ENCODE measurements around the gene THSD4. TPM values are rescaled to one million over a fixed set of nuclear protein-coding genes. Genes with fewer than 3 reads are reported as not detected.

The THSD4 gene
- total and polyA plus RNA-seq, 3 experiments from 2014 or later: not detected

DNA sequence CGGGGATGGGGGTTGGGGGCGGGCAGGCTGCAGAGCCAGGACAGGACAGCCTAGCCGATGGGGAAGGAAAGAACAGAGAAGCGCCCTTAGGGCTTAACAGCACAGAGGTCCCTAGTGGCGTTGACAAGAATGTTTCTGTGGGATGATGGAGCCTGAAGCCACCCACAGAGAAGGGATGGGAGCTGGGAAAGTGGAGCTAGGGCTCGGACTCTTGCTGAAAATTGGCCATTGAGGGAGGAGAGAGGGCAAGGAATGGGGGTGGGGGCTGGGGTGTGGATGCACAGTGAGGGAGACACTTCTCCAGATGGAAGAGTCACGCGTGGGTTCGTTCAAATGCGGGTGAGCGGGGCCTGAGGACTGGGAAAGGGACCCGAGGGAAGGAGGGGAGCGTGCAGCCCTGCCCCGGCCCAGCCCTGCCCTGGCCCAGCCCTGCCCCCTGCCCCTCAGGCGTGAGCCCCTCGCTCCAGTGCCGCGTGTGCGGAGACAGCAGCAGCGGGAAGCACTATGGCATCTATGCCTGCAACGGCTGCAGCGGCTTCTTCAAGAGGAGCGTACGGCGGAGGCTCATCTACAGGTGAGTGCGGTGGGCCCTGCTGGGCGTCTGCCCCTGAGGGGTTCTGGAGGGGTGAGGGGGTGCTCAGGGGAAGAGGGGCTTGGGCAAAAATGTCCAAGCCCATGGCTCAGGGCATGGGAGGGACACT is 695.9 kb downstream of the THSD4 start:
- POLR2A ChIA-PET: no interaction called here
- Histone ChIP-seq H3K9me3 (ENCODE audit: low read length) (no peaks in the 10 kb centered on the region), H3K4me3 (ENCODE audit: low read length) (no peak overlapping the region), H3K27me3 (ENCODE audit: insufficient read depth, low read length, poor library complexity, severe bottlenecking) (no peaks in the 10 kb centered on the region), H3K4me1 (ENCODE audit: insufficient read depth, low read length) (no peaks in the 10 kb centered on the region), H3K27ac (ENCODE audit: low read depth, low read length) (no peak overlapping the region), H3K36me3 (ENCODE audit: insufficient read depth, low read length) (no peaks in the 10 kb centered on the region)
- H3K36me3 Mint-ChIP-seq: no peaks in the 10 kb centered on the region
- no peak for DNase-seq
- H3K27ac Mint-ChIP-seq: no peak overlapping the region
- H3K9me3 Mint-ChIP-seq: peaks cover 0 to 2% (median 0%) of the 10 kb centered on the region in 5 donors
- peaks cover 0 to 6% of the 10 kb centered on the region in 2 donors for H3K27me3 Mint-ChIP-seq
- no peak overlapping the region for H3K4me3 Mint-ChIP-seq
- H3K4me1 Mint-ChIP-seq: no peaks in the 10 kb centered on the region
- CTCF ChIA-PET: no interaction called here

DNA sequence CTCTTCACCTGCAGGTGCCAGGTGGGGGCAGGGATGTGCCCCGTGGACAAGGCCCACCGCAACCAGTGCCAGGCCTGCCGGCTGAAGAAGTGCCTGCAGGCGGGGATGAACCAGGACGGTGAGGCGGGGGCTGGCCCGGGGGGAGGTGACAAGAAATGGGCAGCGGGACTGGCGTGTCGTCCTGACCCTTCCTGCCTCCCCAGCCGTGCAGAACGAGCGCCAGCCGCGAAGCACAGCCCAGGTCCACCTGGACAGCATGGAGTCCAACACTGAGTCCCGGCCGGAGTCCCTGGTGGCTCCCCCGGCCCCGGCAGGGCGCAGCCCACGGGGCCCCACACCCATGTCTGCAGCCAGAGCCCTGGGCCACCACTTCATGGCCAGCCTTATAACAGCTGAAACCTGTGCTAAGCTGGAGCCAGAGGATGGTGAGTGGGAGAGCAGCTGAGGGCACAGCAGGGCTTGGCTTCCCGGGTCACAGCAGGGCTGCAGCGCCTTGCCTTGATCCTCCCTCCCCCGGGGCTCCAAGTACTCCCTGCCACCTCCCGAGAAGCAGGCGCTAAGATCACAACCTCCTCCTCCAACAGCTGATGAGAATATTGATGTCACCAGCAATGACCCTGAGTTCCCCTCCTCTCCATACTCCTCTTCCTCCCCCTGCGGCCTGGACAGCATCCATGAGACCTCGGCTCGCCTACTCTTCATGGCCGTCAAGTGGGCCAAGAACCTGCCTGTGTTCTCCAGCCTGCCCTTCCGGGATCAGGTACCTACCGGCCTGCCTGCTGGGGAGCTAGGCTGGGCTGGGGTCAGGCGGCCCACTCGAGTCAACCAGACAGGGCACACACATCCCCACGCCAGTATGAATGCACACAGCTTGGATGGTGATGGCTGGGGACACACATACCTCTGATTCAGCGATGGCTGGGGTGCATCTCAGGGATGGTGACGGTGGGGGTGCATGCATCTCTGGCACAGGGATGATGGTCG is 696.8 kb downstream of the THSD4 start:
- DNase-seq: no peak
- Mint-ChIP-seq H3K36me3 (no peaks in the 10 kb centered on the region), H3K4me1 (no peaks in the 10 kb centered on the region), H3K27ac (no peak overlapping the region), H3K4me3 (no peak overlapping the region), H3K27me3 (peaks cover 0 to 6% of the 10 kb centered on the region in 2 donors), H3K9me3 (peaks cover 0 to 2% (median 0%) of the 10 kb centered on the region in 5 donors)
- Histone ChIP-seq H3K36me3 (ENCODE audit: insufficient read depth, low read length) (no peaks in the 10 kb centered on the region), H3K4me3 (ENCODE audit: low read length) (no peak overlapping the region), H3K27ac (ENCODE audit: low read depth, low read length) (no peak overlapping the region), H3K4me1 (ENCODE audit: insufficient read depth, low read length) (no peaks in the 10 kb centered on the region), H3K27me3 (ENCODE audit: insufficient read depth, low read length, poor library complexity, severe bottlenecking) (no peaks in the 10 kb centered on the region), H3K9me3 (ENCODE audit: low read length) (no peaks in the 10 kb centered on the region)
- POLR2A ChIA-PET: no interaction called here
- CTCF ChIA-PET: no interaction called here

GRCh38 chr15:71812966-71813722 is 697.9 kb downstream of the THSD4 start:
- H3K4me1 Mint-ChIP-seq: no peaks in the 10 kb centered on the region
- Histone ChIP-seq H3K9me3 (ENCODE audit: low read length) (no peaks in the 10 kb centered on the region), H3K4me1 (ENCODE audit: insufficient read depth, low read length) (no peaks in the 10 kb centered on the region), H3K4me3 (ENCODE audit: low read length) (no peak overlapping the region), H3K27me3 (ENCODE audit: insufficient read depth, low read length, poor library complexity, severe bottlenecking) (no peaks in the 10 kb centered on the region), H3K36me3 (ENCODE audit: insufficient read depth, low read length) (no peaks in the 10 kb centered on the region), H3K27ac (ENCODE audit: low read depth, low read length) (no peak overlapping the region)
- no peak overlapping the region for H3K27ac Mint-ChIP-seq
- peaks cover 0 to 4% (median 0%) of the 10 kb centered on the region in 3 donors for H3K36me3 Mint-ChIP-seq
- ChIA-PET POLR2A (no interaction called here), CTCF (no interaction called here)
- no peak overlapping the region for H3K4me3 Mint-ChIP-seq
- DNase-seq: no peak
- peaks cover 3 to 4% of the 10 kb centered on the region in 2 donors for H3K27me3 Mint-ChIP-seq
- peaks cover 0 to 4% (median 0%) of the 10 kb centered on the region in 5 donors for H3K9me3 Mint-ChIP-seq

GRCh38 chr15:71813723-71814470 is 698.6 kb downstream of the THSD4 start:
- no peak overlapping the region for H3K4me3 ChIP-seq (ENCODE audit: low read length)
- ChIA-PET CTCF (no interaction called here), POLR2A (no interaction called here)
- H3K4me3 Mint-ChIP-seq: no peak overlapping the region
- no peak overlapping the region for H3K27ac ChIP-seq (ENCODE audit: low read depth, low read length)
- H3K36me3 ChIP-seq (ENCODE audit: insufficient read depth, low read length): no peaks in the 10 kb centered on the region
- peaks cover 0 to 10% (median 2%) of the 10 kb centered on the region in 5 donors for H3K9me3 Mint-ChIP-seq
- H3K27me3 ChIP-seq (ENCODE audit: insufficient read depth, low read length, poor library complexity, severe bottlenecking): no peaks in the 10 kb centered on the region
- H3K27ac Mint-ChIP-seq: no peak overlapping the region
- no peaks in the 10 kb centered on the region for H3K9me3 ChIP-seq (ENCODE audit: low read length)
- H3K4me1 Mint-ChIP-seq: no peaks in the 10 kb centered on the region
- no peak for DNase-seq
- no peaks in the 10 kb centered on the region for H3K4me1 ChIP-seq (ENCODE audit: insufficient read depth, low read length)
- H3K27me3 Mint-ChIP-seq: peaks cover 0 to 3% of the 10 kb centered on the region in 2 donors
- peaks cover 0 to 5% (median 0%) of the 10 kb centered on the region in 3 donors for H3K36me3 Mint-ChIP-seq

GRCh38 chr15:71815301-71815700 is 700.0 kb downstream of the THSD4 start:
- Mint-ChIP-seq H3K36me3 (peaks cover 0 to 9% (median 0%) of the 10 kb centered on the region in 3 donors), H3K9me3 (peaks cover 2 to 20% (median 8%) of the 10 kb centered on the region in 5 donors), H3K27me3 (peaks cover 0 to 3% of the 10 kb centered on the region in 2 donors), H3K27ac (no peak overlapping the region), H3K4me1 (no peaks in the 10 kb centered on the region), H3K4me3 (no peak overlapping the region)
- Histone ChIP-seq H3K4me1 (ENCODE audit: insufficient read depth, low read length) (no peaks in the 10 kb centered on the region), H3K9me3 (ENCODE audit: low read length) (no peaks in the 10 kb centered on the region), H3K27me3 (ENCODE audit: insufficient read depth, low read length, poor library complexity, severe bottlenecking) (no peaks in the 10 kb centered on the region), H3K27ac (ENCODE audit: low read depth, low read length) (no peak overlapping the region), H3K4me3 (ENCODE audit: low read length) (no peak overlapping the region), H3K36me3 (ENCODE audit: insufficient read depth, low read length) (no peaks in the 10 kb centered on the region)
- ChIA-PET CTCF (no interaction called here), POLR2A (no interaction called here)
- no peak for DNase-seq

- DNase-seq: no peak
- ChIA-PET POLR2A (no interaction called here), CTCF (no interaction called here)
- no peaks in the 10 kb centered on the region for H3K27me3 ChIP-seq (ENCODE audit: insufficient read depth, low read length, poor library complexity, severe bottlenecking)
- H3K27ac Mint-ChIP-seq: no peak overlapping the region
- peaks cover 7 to 37% (median 26%) of the 10 kb centered on the region in 5 donors for H3K9me3 Mint-ChIP-seq
- peaks cover 4 to 25% (median 8%) of the 10 kb centered on the region in 3 donors for H3K36me3 Mint-ChIP-seq
- peaks cover 5% of the 10 kb centered on the region for H3K9me3 ChIP-seq (ENCODE audit: low read length)
- no peaks in the 10 kb centered on the region for H3K4me1 Mint-ChIP-seq
- H3K4me1 ChIP-seq (ENCODE audit: insufficient read depth, low read length): no peaks in the 10 kb centered on the region
- H3K27me3 Mint-ChIP-seq: peaks cover 0 to 3% of the 10 kb centered on the region in 2 donors
- H3K36me3 ChIP-seq (ENCODE audit: insufficient read depth, low read length): no peaks in the 10 kb centered on the region
- no peak overlapping the region for H3K4me3 Mint-ChIP-seq
- no peak overlapping the region for H3K4me3 ChIP-seq (ENCODE audit: low read length)
- H3K27ac ChIP-seq (ENCODE audit: low read depth, low read length): no peak overlapping the region
Observed at GRCh38 chr15:71817351-71817750, 702.1 kb downstream of the THSD4 start.

DNA sequence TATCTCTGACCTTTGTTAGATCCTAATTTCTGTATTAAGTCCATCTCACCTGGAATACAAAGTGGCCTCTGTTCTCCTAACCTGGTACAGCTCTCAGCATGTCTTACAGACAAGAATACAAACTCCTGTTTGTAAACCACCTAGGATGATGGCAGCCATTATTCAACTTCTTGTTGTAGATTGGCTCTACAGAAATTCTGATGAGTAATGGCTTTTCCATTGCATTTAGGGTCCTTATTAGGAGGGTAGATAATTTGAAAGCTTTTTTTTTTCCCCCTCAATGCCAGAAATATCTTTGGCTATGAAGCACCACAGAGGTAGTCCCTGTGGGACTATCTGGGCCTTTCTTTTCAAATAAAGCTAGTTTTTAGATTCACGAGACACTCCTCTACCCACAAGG is 704.9 kb downstream of the THSD4 start:
- no peaks in the 10 kb centered on the region for H3K4me1 Mint-ChIP-seq
- no peak overlapping the region for H3K27ac Mint-ChIP-seq
- Histone ChIP-seq H3K4me3 (ENCODE audit: low read length) (no peak overlapping the region), H3K9me3 (ENCODE audit: low read length) (peaks cover 5% of the 10 kb centered on the region), H3K4me1 (ENCODE audit: insufficient read depth, low read length) (no peaks in the 10 kb centered on the region), H3K27me3 (ENCODE audit: insufficient read depth, low read length, poor library complexity, severe bottlenecking) (no peaks in the 10 kb centered on the region), H3K36me3 (ENCODE audit: insufficient read depth, low read length) (no peaks in the 10 kb centered on the region), H3K27ac (ENCODE audit: low read depth, low read length) (no peak overlapping the region)
- ChIA-PET POLR2A (no interaction called here), CTCF (no interaction called here)
- H3K4me3 Mint-ChIP-seq: no peak overlapping the region
- H3K36me3 Mint-ChIP-seq: peaks cover 21 to 51% (median 32%) of the 10 kb centered on the region in 3 donors
- no peak for DNase-seq
- H3K9me3 Mint-ChIP-seq: peaks cover 21 to 61% (median 40%) of the 10 kb centered on the region in 5 donors
- peaks cover 0 to 3% of the 10 kb centered on the region in 2 donors for H3K27me3 Mint-ChIP-seq

Measured in CD8-positive, alpha-beta memory T cell (primary cell).